ENCODE measurements around the gene PRSS57.
"Not testable (repeated sequence)": the region's sequence is repeated elsewhere in the genome, so short reads cannot be mapped to it uniquely, and the experiment has no call there.

PRSS57 gene

GRCh38 chr19:666985-667573 lies 28.2 kb downstream of the PRSS57 start:
- not testable (repeated sequence) for DNase-seq

GRCh38 chr19:664913-665443 lies 30.3 kb downstream of the PRSS57 start:
- peak; percentile 55 to 76 for DNase-seq

GRCh38 chr19:663682-664117 lies 31.6 kb downstream of the PRSS57 start:
- no peak for DNase-seq

- DNase-seq: peak; percentile 79 to 92
These were observed 32.1 kb downstream of the PRSS57 start, which contains the start of gene RNF126 for GRCh38 chr19:662962-663681. Gene RNF126, minus strand, starts transcription at chr19:663214. Its CDS starts 93 bp downstream, at chr19:663121.

- DNase-seq: peak in 1 of 2 donors; percentile 21
These were observed 32.9 kb downstream of the PRSS57 start for GRCh38 chr19:662207-662961.

GRCh38 chr19:661427-662196 lies 33.6 kb downstream of the PRSS57 start:
- DNase-seq: peak; percentile 16 to 55

- DNase-seq: no peak
These were observed 34.3 kb downstream of the PRSS57 start for GRCh38 chr19:660793-661426.

- no peak for DNase-seq
These were observed 36.1 kb downstream of the PRSS57 start for GRCh38 chr19:658916-659839.

GRCh38 chr19:658059-658839 lies 37.0 kb downstream of the PRSS57 start:
- DNase-seq: no peak

- DNase-seq: no peak
These were observed 37.6 kb downstream of the PRSS57 start for GRCh38 chr19:657611-658010.

GRCh38 chr19:656751-657559 lies 38.3 kb downstream of the PRSS57 start:
- DNase-seq: no peak

- DNase-seq: no peak
These were observed 39.6 kb downstream of the PRSS57 start for GRCh38 chr19:655691-656090.

- DNase-seq: no peak
These were observed 41.8 kb downstream of the PRSS57 start for GRCh38 chr19:653425-653824.

GRCh38 chr19:652467-653389 lies 42.5 kb downstream of the PRSS57 start:
- DNase-seq: no peak

- DNase-seq: no peak
These were observed 43.3 kb downstream of the PRSS57 start for GRCh38 chr19:651991-652390.

GRCh38 chr19:651114-651818 lies 44.0 kb downstream of the PRSS57 start:
- DNase-seq: no peak

GRCh38 chr19:650121-650520 lies 45.1 kb downstream of the PRSS57 start:
- no peak for DNase-seq
